HG03175 (cell line): ENCODE results near the gene NUP210L.
A peak's percentile ranks its signal among the peaks of the same experiment; 100 is the strongest.

ENCODE experiments used
- ATAC-seq: cut with Tn5 transposase; IDR thresholded peaks from one replicate; pipeline ENCODE4 v1.9.1; 2021; ENCODE audit warnings: mild to moderate bottlenecking, moderate library complexity; ENCODE audit not compliant: unreplicated experiment

The NUP210L gene

DNA sequence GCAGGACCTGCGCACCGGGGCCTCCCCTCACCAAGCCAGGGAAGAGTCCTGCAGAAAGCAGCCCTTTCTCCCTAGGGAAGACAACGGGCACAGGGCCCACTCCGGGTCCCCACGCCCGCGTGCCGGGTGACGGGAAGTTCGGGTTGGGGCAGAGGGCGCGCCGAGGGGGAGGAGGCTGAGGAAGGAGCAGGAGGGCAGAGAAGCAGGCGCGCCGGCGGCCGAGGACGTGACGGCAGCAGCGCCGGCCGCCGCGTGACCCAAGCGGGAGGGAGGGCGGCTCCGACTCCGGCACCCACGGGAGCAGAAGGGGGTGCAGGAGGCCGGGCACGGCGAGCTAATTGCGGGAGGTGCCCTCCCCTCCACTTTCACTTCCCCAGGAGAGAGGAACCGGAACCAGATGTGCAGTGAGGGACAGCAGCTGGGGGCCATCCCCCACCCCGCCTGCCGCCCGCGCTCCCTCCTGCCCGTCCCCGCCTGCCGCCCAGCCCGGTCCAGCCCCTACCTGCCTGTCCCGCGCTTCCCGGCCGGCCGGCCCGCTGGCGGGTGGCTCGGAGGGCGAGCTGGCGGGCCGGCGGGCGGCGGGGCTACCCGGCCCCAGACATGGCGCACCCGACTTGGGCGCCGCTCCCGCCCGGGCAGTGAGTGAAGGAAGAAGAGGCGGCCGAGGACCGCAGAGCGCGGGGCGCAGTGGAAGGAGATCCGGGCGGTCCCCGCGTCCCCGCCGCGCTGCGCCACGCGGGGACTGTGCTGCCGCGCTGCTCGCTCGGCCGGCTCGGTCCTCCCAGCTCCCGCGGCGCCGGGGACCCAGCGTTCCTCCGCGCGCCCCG is 208.9 kb downstream of the NUP210L start:
- ATAC-seq, result peak; percentile 71

DNA sequence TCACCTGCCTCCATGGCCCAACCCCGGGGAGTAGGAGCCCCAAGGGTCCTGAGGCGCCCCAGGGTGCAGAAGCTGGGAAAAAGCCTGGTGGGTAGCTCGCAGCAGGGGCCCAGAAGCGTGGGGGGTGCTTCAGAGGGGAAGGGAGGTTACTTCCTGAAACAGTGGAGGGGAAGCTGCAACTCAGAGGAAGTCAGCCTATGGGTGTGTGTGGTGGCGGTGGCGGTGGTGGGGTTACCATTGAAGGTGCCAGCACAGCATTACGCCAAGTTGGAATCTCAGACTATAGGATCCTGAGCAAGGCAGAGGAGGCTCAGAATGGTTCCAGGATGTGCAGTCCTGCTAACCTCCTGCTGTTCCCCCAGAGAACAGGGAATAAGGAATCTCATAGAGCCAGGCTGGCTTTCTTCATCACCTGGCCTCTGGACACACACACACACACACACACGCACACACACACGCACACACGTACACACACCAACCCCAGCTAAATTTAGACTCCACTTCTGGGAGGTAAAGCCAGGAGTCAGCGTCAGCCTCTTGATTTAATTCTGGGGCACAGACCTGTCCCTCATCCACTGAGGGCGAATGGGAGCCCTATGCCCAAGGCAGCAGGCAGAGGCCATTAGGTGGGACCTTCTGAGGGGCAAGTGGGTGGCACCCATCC is 209.6 kb downstream of the NUP210L start:
- ATAC-seq, result peak; percentile 41

DNA sequence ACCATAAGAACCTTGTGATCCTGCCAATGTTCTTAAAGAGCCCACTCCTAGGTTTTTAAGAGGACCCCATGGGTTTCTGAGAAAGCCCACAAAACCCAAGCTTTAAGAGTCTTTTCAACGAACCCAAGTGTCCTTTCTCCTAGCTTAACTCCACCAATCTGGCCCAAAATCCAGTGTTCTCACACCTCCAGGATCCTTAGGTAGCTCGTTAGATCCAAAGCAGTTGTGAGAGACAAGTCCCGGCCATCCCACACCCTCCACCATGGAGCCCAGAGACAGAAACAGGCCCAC is 210.1 kb downstream of the NUP210L start:
- no peak for ATAC-seq

GRCh38 chr1:153944005-153944826 is 210.7 kb downstream of the NUP210L start:
- ATAC-seq, result no peak

- ATAC-seq, result no peak
Observed at GRCh38 chr1:153942766-153943549, 211.9 kb downstream of the NUP210L start.
